Immature natural killer cell (primary cell): Measurements from ENCODE around the gene TMA7. TPM values are rescaled to one million over a fixed set of nuclear protein-coding genes. Genes with fewer than 3 reads are reported as not detected.
"Not testable (repeated sequence)": the region's sequence is repeated elsewhere in the genome, so short reads cannot be mapped to it uniquely, and the experiment has no call there.

Experiments used
- DNase-seq, 3 donors: peaks; one replicate each; pipeline ENCODE4 v3.0.0; 2022; ENCODE audit warnings: mixed read lengths in 1 of 3
- H3K27ac Mint-ChIP-seq, 6 donors: one replicate each; pipeline ENCODE4 v1.8.0; 2020; ENCODE audit warnings: mixed read lengths in 6 of 6, mild to moderate bottlenecking in 5 of 6, inconsistent platforms in 4 of 6, moderate library complexity in 3 of 6
- H3K27me3 Mint-ChIP-seq, 3 donors: one replicate each; pipeline ENCODE4 v1.8.0; 2020 to 2021; ENCODE audit warnings: low read depth in 3 of 3, mild to moderate bottlenecking in 3 of 3, mixed read lengths in 3 of 3, moderate library complexity in 3 of 3, inconsistent platforms in 1 of 3
- H3K36me3 Mint-ChIP-seq, 3 donors: one replicate each; pipeline ENCODE4 v1.8.0; 2020; ENCODE audit warnings: mixed read lengths in 3 of 3, inconsistent platforms in 2 of 3, mild to moderate bottlenecking in 2 of 3
- H3K4me1 Mint-ChIP-seq, 2 donors: one replicate each; pipeline ENCODE4 v1.8.0; 2020; ENCODE audit warnings: inconsistent platforms in 2 of 2, mild to moderate bottlenecking in 2 of 2, mixed read lengths in 2 of 2, moderate library complexity in 1 of 2
- H3K4me3 Mint-ChIP-seq, 5 donors: one replicate each; pipeline ENCODE4 v1.8.0; 2020; ENCODE audit warnings: mild to moderate bottlenecking in 5 of 5, mixed read lengths in 5 of 5, inconsistent platforms in 3 of 5, moderate library complexity in 3 of 5
- H3K9me3 Mint-ChIP-seq, 6 donors: one replicate each; pipeline ENCODE4 v1.8.0; 2020; ENCODE audit warnings: mild to moderate bottlenecking in 6 of 6, mixed read lengths in 6 of 6, inconsistent platforms in 4 of 6, moderate library complexity in 3 of 6
- polyA plus RNA-seq, 3 donors: library from polyadenylated mRNA; unstranded; fragments of 300-500 nt; fragmentation: Illumina TruSeq; gene quantifications; one replicate each; pipeline ENCODE4 v1.2.3, GENCODE V29; 2021

TMA7 gene
- polyA plus RNA-seq, 3 donors from 2014 or later: 593 to 1,259 (median 677) TPM

DNA sequence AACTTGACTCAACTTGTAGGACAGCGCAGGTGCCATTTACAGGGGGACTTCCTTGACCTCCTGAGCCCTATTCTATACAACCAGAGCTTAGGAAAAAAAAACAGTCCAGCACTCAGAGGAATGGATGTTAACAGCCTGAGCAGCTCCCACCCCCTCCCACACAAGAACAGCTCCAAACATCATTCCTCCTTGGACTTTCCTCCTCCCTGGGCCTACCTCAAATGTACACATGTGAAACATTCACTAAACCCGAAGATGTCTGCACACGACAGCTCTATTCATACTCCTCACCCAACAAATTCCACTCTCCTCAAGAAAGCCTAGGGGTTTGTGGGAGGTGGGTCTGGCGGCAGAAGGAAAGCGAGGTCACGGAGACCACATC, 6.0 kb downstream of the TMA7 start:
- H3K36me3 Mint-ChIP-seq: peaks cover 4 to 18% (median 4%) of the 10 kb centered on the region in 3 donors
- peak overlapping the region; percentile 88 to 97 (median 94) for H3K27ac Mint-ChIP-seq
- H3K4me1 Mint-ChIP-seq: peaks cover 40 to 48% of the 10 kb centered on the region in 2 donors
- H3K9me3 Mint-ChIP-seq: peaks cover 0 to 2% (median 0%) of the 10 kb centered on the region in 6 donors
- peaks cover 0 to 9% (median 6%) of the 10 kb centered on the region in 3 donors for H3K27me3 Mint-ChIP-seq
- no peak for DNase-seq
- peak overlapping the region; percentile 85 to 93 (median 88) for H3K4me3 Mint-ChIP-seq

DNA sequence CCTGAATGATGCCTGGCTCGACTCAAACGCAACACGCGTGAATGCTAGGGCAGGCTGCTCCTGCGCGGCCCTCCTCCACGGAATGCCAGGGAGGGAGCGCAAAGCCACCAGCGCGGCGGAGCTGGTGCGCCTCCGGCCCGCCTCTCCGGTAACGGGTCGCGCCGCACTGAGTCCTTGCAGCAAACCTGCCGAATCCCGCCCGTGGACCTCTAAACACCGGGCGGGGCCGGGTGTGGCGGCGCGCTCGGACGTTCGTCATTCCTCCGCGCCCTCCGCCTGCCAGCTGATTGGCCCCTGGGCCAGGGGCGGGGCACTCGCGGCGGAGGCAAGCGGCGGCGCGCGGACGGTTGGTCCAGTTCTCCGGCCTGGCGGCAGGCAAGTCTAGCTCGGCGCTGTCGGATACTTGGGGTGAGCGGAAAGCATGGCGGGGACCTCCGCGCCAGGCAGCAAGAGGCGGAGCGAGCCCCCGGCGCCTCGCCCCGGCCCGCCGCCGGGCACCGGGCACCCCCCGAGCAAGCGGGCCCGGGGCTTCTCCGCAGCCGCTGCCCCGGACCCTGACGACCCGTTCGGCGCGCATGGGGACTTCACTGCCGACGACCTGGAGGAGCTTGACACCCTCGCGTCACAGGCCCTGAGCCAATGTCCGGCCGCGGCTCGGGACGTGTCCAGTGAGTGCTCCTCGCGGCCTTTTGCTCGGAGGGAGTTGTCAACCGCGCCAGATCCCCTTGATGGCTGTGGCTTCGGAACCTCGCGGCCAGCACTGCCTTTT, 6.6 kb downstream of the TMA7 start, which contains the start of gene ATRIP:
Gene ATRIP (plus strand): TSS at position 313 of the 769 bp plus-strand sequence. CDS start 109 bp downstream, at position 422.
- Mint-ChIP-seq H3K9me3 (peaks cover 0 to 2% (median 0%) of the 10 kb centered on the region in 6 donors), H3K27ac (peak within 1 kb of the TSS; percentile 88 to 97 (median 94)), H3K36me3 (peaks cover 7 to 19% (median 7%) of the 10 kb centered on the region in 3 donors), H3K4me3 (peak within 1 kb of the TSS; percentile 85 to 93 (median 88)), H3K27me3 (peaks cover 0 to 9% (median 5%) of the 10 kb centered on the region in 3 donors), H3K4me1 (peaks cover 35 to 42% of the 10 kb centered on the region in 2 donors)
- DNase-seq: peak; percentile 84 to 86 (median 85)

- Mint-ChIP-seq H3K9me3 (peaks cover 0 to under 1% (median 0%) of the 10 kb centered on the region in 6 donors), H3K27ac (peak overlapping the region in 1 of 6 donors; percentile 11), H3K4me1 (peaks cover 20 to 23% of the 10 kb centered on the region in 2 donors), H3K27me3 (peaks cover 0 to 2% (median 1%) of the 10 kb centered on the region in 3 donors), H3K36me3 (peaks cover 8 to 32% (median 13%) of the 10 kb centered on the region in 3 donors), H3K4me3 (no peak overlapping the region)
- DNase-seq: no peak
Measured at GRCh38 chr3:48451270-48451669, 11.2 kb downstream of the TMA7 start.

DNA sequence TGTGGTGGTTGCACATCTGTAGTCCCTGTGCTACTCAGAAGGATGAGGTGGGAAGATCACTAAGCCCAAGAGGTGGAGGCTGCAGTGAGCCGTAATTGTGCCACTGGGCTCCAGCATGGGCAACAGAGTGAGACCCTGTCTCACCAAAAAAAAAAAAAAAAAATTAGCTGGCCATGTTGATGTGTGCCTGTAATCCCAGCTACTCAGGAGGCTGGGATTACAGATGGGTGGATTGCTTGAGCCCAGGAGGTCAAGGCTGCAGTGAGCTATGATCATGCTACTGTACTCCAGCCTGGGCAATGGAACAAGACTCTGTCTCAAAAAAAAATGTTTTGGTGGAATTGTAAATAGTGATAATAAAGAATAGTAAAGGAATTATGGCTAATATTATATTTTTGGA, 16.4 kb downstream of the TMA7 start:
- H3K9me3 Mint-ChIP-seq: no peaks in the 10 kb centered on the region
- H3K27ac Mint-ChIP-seq: peak overlapping the region in 1 of 6 donors; percentile 46
- no peak for DNase-seq
- no peak overlapping the region for H3K4me3 Mint-ChIP-seq
- peaks cover 2 to 40% (median 11%) of the 10 kb centered on the region in 3 donors for H3K36me3 Mint-ChIP-seq
- no peaks in the 10 kb centered on the region for H3K4me1 Mint-ChIP-seq
- peaks cover 0 to 3% (median 0%) of the 10 kb centered on the region in 3 donors for H3K27me3 Mint-ChIP-seq

GRCh38 chr3:48459331-48459730, 19.3 kb downstream of the TMA7 start:
- no peak for DNase-seq
- H3K9me3 Mint-ChIP-seq: no peaks in the 10 kb centered on the region
- H3K4me3 Mint-ChIP-seq: no peak overlapping the region
- peaks cover 0 to 2% (median 0%) of the 10 kb centered on the region in 3 donors for H3K27me3 Mint-ChIP-seq
- H3K4me1 Mint-ChIP-seq: no peaks in the 10 kb centered on the region
- peaks cover 0 to 21% (median 4%) of the 10 kb centered on the region in 3 donors for H3K36me3 Mint-ChIP-seq
- no peak overlapping the region for H3K27ac Mint-ChIP-seq

- Mint-ChIP-seq H3K27ac (peak overlapping the region in 1 of 6 donors; percentile 65), H3K4me1 (no peaks in the 10 kb centered on the region), H3K9me3 (no peaks in the 10 kb centered on the region), H3K4me3 (no peak overlapping the region), H3K36me3 (peaks cover 0 to 17% (median 3%) of the 10 kb centered on the region in 3 donors), H3K27me3 (peaks cover 0 to 2% (median 0%) of the 10 kb centered on the region in 3 donors)
- DNase-seq: no peak
Measured at GRCh38 chr3:48459773-48460516, 19.9 kb downstream of the TMA7 start.

DNA sequence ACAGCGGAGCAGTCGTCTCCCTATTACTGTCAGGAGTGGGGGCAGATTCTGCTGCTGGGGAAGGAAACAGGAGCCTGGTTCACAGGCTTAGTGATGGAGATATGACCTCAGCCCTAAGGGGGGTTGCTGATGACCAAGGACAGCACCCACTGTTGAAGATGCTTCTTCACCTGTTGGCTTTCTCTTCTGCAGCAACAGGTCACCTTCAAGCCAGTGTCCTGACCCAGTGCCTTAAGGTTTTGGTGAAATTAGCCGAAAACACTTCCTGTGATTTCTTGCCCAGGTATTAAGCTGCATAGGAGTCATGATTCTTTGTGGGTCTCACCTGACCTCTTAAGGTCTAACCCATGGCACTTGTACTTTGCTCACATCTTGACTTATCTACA, 20.5 kb downstream of the TMA7 start:
- no peaks in the 10 kb centered on the region for H3K9me3 Mint-ChIP-seq
- H3K36me3 Mint-ChIP-seq: peaks cover 0 to 13% (median 0%) of the 10 kb centered on the region in 3 donors
- peaks cover 0 to 2% (median 1%) of the 10 kb centered on the region in 3 donors for H3K27me3 Mint-ChIP-seq
- H3K4me3 Mint-ChIP-seq: no peak overlapping the region
- DNase-seq: no peak
- H3K27ac Mint-ChIP-seq: peak overlapping the region in 2 of 6 donors; percentile 27 to 65
- H3K4me1 Mint-ChIP-seq: peaks cover 5% of the 10 kb centered on the region in 2 donors

DNA sequence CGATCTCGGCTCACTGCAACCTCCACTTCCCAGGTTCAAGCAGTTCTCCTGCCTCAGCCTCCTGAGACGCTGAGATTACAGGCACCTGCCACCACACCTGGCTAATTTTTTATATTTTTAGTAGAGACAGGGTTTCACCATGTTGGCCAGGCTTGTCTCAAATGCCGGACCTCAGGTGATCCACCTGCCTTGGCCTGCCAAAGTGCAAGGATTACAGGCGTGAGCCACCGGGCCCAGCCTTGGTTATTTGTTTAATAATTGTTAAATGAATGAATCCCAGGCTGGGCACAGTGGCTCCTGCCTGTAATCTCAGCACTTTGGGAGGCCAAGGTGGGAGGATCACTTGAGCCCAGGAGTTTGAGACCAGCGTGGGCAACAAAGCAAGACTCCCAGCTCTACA, 21.7 kb downstream of the TMA7 start:
- peaks cover 17% of the 10 kb centered on the region in 2 donors for H3K4me1 Mint-ChIP-seq
- H3K27ac Mint-ChIP-seq, DNase-seq, H3K9me3 Mint-ChIP-seq, H3K27me3 Mint-ChIP-seq, H3K4me3 Mint-ChIP-seq: not testable (repeated sequence)
- peaks cover 0 to 13% (median 0%) of the 10 kb centered on the region in 3 donors for H3K36me3 Mint-ChIP-seq

DNA sequence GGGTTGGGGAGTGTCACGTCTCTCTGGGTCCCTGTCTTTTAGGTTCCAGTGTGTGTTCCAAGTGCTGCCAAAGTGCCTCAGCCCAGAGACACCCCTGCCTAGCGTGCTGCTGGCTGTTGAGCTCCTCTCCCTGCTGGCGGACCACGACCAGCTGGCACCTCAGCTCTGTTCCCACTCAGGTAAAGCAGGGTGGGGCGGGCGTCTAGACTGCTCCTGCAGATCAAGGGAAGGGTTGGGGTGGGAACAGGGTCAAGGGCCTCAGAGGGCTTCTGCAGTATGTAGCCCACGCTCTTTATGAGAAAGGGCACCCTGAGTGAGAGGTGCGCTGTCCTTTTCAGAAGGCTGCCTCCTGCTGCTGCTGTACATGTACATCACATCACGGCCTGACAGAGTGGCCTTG, 23.6 kb downstream of the TMA7 start:
- Mint-ChIP-seq H3K27ac (no peak overlapping the region), H3K27me3 (peaks cover 2 to 7% (median 3%) of the 10 kb centered on the region in 3 donors), H3K9me3 (no peaks in the 10 kb centered on the region), H3K4me3 (no peak overlapping the region), H3K4me1 (peaks cover 33 to 36% of the 10 kb centered on the region in 2 donors), H3K36me3 (peaks cover 0 to 14% (median 4%) of the 10 kb centered on the region in 3 donors)
- DNase-seq: no peak

- H3K27me3 Mint-ChIP-seq: peaks cover 2 to 7% (median 5%) of the 10 kb centered on the region in 3 donors
- H3K4me1 Mint-ChIP-seq: peaks cover 43 to 47% of the 10 kb centered on the region in 2 donors
- peak overlapping the region in 2 of 5 donors; percentile 18 to 88 for H3K4me3 Mint-ChIP-seq
- peak overlapping the region in 3 of 6 donors; percentile 95 to 99 (median 99) for H3K27ac Mint-ChIP-seq
- H3K36me3 Mint-ChIP-seq: peaks cover 0 to 18% (median 4%) of the 10 kb centered on the region in 3 donors
- H3K9me3 Mint-ChIP-seq: no peaks in the 10 kb centered on the region
- no peak for DNase-seq
Measured at GRCh38 chr3:48464713-48465221, 24.7 kb downstream of the TMA7 start.

GRCh38 chr3:48465237-48465530, 25.1 kb downstream of the TMA7 start:
- peak overlapping the region; percentile 95 to 99 (median 98) for H3K27ac Mint-ChIP-seq
- no peak for DNase-seq
- H3K9me3 Mint-ChIP-seq: no peaks in the 10 kb centered on the region
- peak overlapping the region in 4 of 5 donors; percentile 84 to 88 (median 86) for H3K4me3 Mint-ChIP-seq
- H3K4me1 Mint-ChIP-seq: peaks cover 47 to 51% of the 10 kb centered on the region in 2 donors
- H3K27me3 Mint-ChIP-seq: peaks cover 2 to 7% (median 5%) of the 10 kb centered on the region in 3 donors
- peaks cover 0 to 20% (median 4%) of the 10 kb centered on the region in 3 donors for H3K36me3 Mint-ChIP-seq

GRCh38 chr3:48465531-48466378, 25.7 kb downstream of the TMA7 start:
- peak; percentile 80 to 81 (median 81) for DNase-seq
- Mint-ChIP-seq H3K27ac (peak overlapping the region; percentile 95 to 99 (median 98)), H3K4me3 (peak overlapping the region; percentile 84 to 88 (median 87)), H3K9me3 (no peaks in the 10 kb centered on the region), H3K4me1 (peaks cover 53% of the 10 kb centered on the region in 2 donors), H3K27me3 (peaks cover 2 to 7% (median 3%) of the 10 kb centered on the region in 3 donors), H3K36me3 (peaks cover 0 to 15% (median 4%) of the 10 kb centered on the region in 3 donors)
